NCI-H128 (cell line): ENCODE data around the gene RHBDF2.
"Not testable (repeated sequence)": the region's sequence is repeated elsewhere in the genome, so short reads cannot be mapped to it uniquely, and the experiment has no call there.

Source experiments
- DNase-seq: peaks from one replicate; lab custom pipeline; 2025; ENCODE audit not compliant: unreplicated experiment; lab: John Stamatoyannopoulos, UW

Gene RHBDF2

DNA sequence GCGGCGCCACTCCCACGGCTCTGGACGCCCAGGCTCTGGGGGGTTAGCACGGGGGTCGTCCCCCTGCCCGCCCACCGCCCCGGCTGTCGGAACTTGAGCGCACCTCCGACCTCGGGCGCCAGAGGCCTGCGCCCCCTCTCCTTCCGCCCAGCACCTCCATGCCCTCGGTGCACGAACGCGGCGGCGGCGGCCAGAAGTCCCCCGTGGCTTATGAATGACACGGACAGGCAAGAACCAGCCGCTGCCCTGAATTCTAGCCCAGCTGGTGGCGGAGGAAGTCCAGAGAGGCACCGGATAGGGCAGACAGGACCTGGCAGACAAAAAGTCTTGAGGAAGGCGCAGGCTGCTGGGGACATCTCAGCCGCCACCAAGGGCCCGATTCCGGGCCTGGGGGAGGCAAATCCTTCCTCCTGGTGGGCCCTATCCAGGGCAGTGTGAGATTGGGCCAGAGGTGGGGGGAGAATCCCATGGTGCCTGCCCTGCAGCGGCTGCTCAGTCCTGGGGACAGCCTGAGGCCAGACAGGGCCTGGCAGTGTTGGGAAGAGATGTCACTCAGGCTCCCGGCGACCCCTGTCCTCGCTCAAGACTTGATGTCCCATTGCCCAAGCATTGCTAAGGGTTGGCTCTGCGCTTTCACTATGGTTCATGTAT, 37.2 kb upstream of the RHBDF2 start:
- DNase-seq: no peak

DNA sequence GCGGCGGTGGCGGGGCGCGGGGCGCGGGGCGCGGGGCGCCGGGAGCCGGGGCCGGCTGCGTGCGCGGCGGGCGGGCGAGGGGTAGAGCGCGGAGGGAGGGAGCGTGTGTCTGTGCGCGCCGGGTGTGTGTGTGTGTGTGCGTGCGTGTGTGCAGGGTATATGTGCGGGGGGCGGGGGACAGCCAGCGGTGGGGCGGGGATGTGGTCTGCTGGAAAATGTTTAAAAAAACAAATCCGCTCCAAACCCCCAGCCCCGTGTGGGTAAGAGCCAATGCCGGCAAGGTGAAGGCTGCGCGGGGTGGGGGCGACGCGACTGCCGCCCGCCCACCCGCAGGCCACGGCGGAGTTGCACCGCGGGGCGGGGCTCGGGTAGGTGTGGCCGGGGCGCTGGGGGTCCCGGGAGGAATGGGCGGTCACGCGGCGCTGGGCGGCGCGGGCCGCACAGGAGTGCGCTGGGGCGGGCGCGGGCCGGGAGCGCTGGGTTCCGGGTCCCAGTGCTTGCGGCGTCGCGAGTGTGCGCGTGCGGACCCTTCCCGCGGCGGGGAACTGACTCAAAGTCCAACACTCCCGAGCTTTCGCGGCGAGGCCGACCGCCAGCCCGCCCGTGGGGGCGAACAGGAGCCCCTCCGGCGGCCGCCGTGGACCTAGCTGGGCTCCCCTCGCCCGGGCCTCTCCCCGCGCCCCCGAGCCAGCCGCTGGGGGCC, 36.5 kb upstream of the RHBDF2 start, which contains the start of gene CYGB:
Gene CYGB (minus strand): TSS at position 132 of the 703 bp plus-strand sequence. CDS start 167 bp downstream, outside the sequence.
- no peak for DNase-seq

DNA sequence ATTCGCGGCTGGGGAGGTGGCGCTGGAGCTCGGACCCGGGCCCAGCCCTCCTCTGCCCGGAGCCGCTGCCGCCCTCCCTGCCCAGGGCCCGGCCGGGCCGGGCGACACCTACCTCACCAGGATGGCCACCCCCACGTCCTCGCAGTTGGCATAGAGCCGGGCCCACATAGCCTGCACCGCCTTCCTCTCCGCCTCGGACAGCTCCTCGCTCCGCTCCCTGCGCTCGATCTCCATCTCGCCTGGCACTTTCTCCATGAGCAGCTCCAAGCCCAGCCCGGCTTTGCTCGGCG, 36.0 kb upstream of the RHBDF2 start:
- no peak for DNase-seq

DNA sequence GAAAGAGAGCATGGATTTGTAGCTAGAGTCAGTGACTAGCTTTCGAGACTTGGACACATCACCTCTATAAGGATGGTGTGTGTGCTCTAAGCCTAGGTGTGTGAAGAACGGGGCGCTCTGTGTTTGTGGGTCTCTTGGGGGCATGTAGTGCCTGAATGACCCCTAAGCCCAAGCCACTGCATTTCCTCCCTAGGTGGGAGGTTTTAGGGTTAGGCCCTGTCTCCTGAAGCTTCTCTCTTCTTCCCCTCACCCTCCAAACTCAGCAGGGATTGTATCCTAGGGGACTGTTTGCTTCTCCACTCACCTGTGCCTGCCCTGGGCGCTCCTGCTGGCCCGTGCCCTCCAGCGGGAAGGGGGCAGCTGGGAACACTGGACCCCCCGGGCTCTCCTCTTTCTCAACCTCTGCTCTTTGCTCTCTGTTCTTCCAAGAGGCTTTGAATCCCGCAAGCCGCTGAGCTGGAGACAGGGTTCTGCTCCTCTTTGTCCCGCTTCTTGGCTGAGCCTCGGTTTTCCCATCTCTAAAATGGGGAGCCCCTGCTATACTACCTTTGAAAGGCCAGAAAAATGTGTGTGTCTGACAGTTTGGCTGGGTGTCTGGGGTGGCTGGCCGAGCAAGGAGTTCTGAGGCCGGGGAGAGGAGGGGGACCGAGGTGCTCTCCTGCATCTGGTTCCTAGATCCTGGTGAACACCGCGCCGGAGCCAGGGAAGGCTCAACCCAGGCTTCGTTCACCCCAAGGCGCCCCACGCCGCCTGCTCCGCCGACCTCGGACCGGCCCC, 35.5 kb upstream of the RHBDF2 start:
- no peak for DNase-seq

DNA sequence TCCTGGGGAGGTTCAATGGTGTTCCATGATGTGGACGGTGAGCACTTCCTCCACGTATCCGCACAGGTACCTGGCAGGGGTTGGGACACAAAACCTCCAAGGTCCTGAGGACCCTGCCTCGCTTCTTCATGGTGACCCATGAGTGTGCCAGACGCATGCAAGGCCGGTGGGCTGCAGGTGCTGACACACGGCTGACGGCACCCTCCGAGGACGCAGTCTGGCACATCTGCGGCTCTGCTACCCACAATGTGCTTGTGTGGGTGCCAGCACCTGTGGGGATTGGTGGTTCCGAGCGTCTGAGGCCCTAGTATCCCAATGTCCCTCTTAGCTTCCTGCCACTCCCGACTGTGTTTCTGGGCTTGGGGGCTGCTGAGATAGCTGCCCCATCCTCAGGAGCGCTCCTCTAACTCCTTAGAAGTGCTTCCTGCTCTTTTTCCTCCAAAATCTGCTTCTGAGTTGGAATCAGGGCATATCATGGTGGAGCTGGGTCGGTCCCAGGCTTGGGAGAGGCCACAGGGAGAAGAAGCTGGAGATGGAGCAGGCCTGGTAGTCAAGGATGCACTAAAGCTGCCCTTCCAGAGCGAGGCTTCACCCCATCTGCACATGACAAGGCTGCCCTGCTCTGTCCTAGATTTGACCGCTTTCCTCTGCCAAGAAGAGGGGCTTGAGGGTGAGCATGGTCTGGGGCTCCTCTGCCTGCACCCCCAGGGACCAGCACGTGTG, 34.7 kb upstream of the RHBDF2 start:
- DNase-seq: no peak

DNA sequence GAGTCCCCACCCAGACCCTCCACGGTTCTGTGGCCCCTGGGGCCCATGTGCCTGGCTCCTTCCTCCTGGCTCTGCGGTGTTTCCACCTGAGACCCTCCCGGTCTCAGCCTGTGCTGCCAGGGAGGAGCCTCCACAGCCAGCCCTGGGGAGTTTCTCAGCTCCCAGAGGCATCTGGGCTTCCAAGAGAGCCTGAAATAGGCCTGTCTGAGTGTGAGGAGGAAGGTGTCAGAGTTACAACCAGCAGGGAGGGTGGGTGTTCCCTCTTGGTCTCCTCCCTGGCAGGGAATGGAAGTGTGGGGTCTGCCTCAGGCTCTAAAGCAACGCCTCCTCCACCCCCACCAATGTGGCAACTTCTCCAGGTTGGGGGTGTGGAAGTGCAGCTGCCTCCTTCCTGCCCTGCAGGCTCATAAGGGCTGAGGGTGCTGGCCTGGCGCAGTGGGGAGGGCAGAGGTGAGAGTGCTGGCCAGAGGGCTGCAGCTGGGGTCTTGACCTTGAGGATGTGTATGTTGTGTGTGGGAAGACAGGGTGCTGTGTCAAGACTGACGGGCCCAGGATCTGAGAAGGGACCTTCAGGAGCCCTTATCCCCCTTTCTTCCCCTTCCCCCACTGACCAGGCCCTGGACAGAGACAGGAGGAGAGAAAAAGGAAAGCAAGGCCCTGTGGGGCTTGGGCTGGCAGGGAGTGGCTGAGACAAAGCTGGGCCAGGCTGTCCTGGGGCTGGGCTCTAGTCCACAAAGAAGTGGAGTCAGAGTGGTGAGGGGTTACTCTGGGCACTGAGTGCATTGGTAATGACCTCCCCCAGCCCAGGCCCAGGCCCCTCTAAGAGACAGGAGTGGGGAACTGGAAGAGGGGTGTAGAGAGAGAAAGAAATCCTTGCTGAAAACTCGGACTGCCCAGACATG, 33.9 kb upstream of the RHBDF2 start:
- no peak for DNase-seq

DNA sequence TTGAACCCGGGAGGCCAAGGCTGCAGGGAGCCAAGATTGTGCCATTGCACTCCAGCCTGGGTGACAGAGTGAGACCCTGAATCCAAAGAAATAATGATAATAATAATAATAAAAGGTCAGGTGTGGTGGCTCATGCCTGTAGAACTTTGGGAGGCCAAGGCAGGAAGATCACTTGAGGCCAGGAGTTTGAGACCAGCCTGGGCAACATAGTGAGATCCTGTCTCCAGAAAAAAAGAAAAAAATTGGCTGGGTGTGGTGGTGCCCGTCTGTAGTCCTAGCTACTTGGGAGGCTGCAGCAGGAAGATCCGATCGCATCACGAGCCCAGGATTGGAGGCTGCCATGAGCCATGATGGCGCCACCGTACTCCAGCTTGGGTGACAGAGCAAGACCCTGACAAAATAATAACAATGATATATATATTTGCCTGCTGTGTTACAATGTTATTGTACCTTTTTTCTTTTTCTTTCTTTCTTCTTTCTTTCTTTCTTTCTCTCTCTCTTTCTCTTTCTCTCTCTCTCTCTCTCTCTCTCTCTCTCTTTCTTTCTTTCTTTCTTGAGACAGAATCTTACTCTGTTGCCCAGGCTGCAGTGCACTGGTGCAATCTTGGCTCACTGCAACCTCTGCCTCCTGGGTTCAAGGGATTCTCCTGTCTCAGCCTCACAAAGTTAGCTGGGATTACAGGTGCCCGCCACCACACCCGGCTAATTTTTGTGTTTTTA, 32.6 kb upstream of the RHBDF2 start:
- DNase-seq: not testable (repeated sequence)

DNA sequence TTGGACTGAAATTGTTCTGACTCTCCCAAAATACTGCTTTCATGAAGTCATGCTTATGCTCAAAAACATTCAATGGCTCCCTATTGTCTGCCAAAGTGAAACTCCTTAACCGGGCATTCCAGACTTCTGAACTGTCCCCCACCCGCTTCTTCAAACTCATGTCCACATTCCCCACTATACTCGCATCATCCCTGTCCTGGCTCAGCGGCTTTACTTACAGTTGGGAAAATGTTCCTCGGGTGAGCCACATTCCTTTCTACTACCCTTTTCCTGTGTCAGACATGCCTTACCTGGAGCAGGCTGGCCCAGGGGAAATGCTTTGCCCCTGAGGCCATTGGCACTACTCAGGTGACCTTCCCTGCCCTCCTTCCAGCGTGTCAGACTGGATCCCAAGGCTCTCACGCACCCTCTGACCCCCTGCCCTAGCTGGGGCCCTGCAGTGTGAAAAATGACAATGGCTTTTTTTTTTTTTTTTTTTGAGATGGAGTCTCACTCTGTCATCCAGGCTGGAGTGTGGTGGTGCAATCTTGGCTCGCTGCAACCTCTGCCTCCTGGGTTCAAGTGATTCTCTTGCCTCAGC, 30.9 kb upstream of the RHBDF2 start:
- DNase-seq: no peak

DNA sequence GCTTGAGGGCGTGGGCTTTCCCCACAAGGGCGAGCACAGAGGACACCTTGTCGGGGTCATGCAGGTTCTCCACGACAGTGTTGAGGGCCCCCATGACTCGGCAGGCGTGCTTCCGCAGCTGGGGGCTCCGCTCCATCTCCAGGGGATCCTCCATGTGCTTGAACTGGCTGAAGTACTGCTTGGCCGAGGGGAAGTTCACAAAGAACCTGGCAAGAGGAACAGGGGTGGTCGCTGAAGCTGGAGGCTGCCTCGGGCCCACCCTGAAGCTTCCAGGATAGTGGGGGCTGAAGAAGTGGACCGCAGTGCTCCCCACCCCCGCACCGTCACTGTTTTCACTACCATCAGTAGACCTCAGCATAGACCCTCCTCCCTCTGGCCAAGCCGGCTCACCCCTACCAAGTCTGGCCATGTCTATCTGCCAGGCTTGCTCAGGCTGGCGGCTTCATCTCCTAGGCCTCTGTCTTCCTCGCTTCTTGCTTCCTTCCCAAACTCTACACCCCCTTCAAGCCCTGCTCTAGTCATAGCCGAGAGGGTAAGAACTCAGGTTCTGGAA, 30.3 kb upstream of the RHBDF2 start:
- DNase-seq: no peak

DNA sequence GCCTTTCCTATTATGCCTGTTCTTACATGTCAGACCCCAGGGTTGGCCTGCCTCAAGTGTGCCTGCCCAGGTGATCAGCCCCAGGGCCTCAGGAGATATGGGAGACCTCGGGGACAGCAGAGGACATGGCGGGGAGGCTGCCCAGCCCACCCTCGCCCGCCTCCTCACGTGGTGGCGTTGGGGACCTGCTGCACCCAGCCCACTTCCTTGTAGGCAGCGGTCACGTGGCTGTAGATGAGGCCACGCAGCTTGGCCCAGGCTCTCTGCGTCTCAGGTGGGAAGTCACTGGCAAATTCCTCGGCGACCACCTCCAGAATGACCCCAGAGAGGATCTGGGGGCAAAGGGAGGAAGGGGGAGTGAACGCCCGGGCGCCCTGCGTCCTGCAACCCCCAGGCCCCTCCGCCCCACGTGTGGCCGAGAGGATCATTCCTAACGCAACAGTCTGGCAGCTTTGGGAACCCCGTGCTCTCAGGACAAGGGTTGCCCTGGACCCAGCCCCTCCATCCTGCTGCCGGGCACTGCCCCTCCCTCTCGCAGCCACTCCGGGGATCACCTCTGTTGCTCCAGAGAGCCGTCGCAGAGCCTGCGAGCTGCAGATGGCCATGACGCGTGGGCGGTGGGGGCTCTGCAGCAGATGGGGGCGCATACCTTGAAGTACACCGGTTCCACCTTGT, 29.7 kb upstream of the RHBDF2 start:
- DNase-seq: no peak

DNA sequence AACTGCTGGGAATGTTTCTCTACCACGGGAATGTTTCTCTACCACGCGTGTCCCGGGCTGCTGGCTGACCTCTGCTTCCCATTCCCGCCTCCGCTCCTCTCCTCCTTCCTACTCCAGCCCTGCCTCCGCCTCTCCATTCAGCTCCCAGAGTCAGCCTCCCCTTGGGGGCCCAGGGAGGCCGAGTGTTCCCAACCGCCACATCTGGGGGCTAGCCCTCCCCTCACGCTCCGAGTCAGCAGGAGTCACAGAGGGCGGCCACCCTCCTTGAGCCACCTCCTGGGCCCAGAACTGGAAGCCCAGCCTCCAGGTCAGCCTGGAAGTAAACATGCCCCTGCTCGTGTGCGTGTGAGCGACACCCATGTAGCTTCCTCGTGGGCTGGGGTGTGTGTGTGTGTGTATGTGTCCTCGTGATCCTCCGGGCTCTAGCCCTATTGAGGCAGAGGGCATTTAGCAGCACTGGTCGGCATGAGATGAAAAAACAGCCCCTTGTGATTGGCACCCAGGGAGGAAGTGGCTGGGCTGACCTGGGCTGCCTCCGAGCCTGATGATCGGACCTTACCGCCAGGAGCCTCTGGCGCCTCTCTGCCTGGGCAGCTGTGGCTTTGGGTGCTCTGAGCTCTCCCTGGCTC, 29.0 kb upstream of the RHBDF2 start:
- DNase-seq: no peak

DNA sequence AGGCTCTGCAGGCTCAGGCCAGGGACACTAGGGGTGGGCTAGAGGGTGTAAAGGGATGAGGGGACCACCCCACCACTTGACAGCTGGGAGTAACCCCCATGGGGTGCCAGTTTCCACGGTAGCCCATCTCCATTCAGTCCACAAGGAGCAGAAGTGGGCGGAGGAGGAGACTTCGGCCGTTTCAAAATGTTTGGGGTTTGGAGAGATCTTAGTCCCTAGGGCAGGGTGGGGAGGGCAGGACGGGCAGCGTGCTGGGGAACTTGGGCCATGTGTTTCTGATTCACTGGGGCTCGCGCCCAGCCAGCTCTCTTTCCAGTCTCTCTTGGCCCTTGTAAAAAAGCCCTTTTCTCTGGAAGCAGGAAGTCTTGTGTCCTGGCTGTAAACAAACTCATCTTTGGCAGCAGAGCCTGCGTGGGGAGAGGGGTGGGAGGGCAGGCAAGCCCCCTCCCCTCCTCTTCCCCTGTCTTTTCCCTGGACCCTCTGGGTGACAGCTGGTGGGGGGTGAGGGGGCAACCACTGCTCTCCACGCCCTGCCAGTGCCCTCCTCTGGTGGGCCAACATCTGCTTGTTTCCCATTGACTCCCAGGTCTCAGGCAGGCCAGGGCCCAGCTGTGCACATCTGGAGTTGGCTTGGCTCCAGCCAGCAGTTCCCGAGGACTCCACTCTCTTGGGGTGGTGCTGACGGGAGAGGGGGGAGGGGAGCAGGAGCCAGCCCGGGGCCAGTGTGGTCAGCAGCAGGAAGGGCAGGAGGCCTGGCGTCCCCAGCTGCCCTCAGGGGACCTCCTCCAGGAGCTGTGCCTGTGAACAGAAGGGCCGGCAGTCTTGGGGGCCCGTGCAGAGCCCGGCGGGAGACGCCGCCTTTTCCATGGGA, 28.2 kb upstream of the RHBDF2 start:
- DNase-seq: no peak

DNA sequence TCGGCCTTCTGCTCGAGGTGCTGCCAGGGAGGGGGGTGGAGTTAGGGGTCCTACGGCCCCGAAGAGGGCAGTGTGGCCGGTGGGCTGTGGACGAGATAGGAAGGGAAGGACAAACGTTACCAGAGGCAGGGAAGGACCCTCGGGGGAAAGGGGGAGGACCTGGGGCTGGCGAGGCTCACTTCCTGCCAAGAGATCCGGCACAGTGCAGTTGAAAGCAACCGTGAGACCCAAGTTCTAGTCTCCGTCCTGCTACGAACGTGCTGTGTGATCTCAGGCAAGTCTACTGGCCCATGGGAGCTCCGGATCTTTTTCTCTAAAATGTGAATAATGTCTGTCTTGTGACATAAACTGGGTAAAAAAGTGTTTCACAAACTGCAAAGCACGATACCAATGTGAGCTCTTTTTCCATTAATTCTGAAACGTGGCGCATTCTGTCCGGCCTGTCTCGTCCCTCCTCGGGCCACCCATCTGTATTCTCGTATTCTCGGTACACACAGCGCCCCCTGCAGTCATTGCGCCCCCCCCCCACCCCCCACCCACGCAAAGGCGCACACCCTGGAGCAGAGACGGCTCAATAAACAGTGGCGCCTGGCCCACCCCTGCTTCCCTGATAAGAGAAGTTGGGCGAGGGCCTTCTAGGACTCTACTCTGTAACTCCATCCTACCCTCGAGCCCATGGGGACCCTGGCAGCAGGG, 27.5 kb upstream of the RHBDF2 start:
- DNase-seq: no peak

DNA sequence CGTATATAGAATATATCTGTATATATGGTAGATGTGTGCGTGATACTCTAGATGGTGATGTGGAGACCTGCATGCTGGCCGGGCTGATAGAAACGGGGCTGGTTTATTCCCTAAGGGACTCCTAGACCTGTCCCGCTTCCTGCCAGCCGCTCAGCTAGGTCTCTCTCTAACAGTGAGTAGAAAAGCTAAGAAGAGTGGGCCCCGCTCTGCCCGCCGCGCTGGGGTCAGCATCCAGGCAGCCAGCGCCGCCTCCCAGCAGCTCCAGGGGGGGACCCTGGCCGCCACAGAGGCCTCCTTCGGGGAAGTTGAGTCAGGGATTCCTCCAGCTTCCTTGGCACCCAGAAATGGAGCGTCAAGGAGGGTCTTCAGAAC, 26.9 kb upstream of the RHBDF2 start:
- no peak for DNase-seq

DNA sequence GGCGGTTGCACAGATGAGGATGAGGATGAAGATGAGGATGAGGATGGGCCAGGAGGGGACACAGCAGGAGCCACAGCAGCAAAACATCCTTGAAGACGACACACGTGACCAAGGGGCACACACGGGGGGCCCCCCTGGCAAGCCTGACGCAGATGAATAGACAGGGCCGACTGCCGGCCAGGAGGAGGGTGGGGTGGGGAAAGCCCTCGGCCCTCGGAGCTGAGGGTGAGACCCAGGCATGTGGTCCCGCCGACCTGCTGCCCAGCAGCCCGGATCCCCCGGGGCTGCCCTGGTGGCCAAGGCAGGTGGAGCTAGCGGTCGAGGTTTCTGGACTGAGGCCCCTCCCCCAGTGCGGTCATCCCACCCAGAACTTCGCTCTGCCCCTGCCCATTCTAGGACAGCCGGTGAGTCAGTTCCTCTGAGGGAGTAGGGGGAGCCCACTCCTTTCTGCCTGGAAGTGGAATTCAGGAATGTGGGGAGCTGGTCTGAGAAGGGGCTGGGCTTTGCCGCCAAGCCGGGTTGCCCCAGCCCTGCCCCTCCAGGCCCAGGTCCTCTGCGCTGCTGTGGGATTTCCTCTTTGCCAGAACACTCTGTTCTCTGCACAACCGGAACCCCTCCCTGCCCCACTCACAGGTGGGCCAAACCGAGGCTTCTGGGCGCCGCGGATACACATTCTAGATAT, 26.3 kb upstream of the RHBDF2 start:
- no peak for DNase-seq

DNA sequence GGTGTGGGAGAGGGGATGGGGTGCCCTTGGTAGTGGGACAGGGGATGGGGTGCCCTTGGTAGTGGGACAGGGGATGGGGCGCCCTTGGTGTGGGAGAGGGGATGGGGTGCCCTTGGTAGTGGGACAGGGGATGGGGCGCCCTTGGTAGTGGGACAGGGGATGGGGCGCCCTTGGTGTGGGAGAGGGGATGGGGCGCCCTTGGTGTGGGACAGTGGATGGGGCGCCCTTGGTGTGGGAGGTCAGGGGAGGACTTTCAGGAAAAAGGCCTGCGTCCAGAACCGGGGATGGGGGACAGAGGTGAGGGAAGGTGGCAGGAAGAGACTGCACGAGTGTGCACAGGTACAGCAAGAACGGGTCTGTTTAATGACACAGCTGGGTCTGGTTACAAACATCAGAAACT, 25.8 kb upstream of the RHBDF2 start:
- DNase-seq: not testable (repeated sequence)
